ENCODE results near the gene FHAD1.

Gene FHAD1

GRCh38 chr1:15218287-15219279, 28.4 kb upstream of the FHAD1 start:
- DNase-seq = peak; percentile 83

- DNase-seq = no peak
Observed at GRCh38 chr1:15219280-15220023, 27.6 kb upstream of the FHAD1 start.

GRCh38 chr1:15220024-15220392, 27.0 kb upstream of the FHAD1 start:
- DNase-seq = no peak

GRCh38 chr1:15220825-15221431, 26.1 kb upstream of the FHAD1 start:
- DNase-seq = no peak

- no peak for DNase-seq
Observed at GRCh38 chr1:15222653-15223303, 24.2 kb upstream of the FHAD1 start.

GRCh38 chr1:15224259-15224869, 22.7 kb upstream of the FHAD1 start:
- peak; percentile 86 for DNase-seq

GRCh38 chr1:15224974-15225373, 22.0 kb upstream of the FHAD1 start:
- DNase-seq = peak; percentile 47

- no peak for DNase-seq
Observed at GRCh38 chr1:15225461-15225860, 21.6 kb upstream of the FHAD1 start.

GRCh38 chr1:15226388-15227255, 20.4 kb upstream of the FHAD1 start:
- no peak for DNase-seq

GRCh38 chr1:15229707-15230131, 17.3 kb upstream of the FHAD1 start:
- peak; percentile 59 for DNase-seq

GRCh38 chr1:15231714-15232201, 15.3 kb upstream of the FHAD1 start:
- DNase-seq = peak; percentile 94

- DNase-seq = no peak
Observed at GRCh38 chr1:15233689-15234088, 13.3 kb upstream of the FHAD1 start.

- DNase-seq = no peak
Observed at GRCh38 chr1:15236321-15236721, 10.7 kb upstream of the FHAD1 start.

GRCh38 chr1:15236746-15237145, 10.3 kb upstream of the FHAD1 start:
- DNase-seq = peak; percentile 69

GRCh38 chr1:15238789-15239188, 8.2 kb upstream of the FHAD1 start:
- DNase-seq = no peak

- DNase-seq = no peak
Observed at GRCh38 chr1:15242766-15243165, 4.3 kb upstream of the FHAD1 start.

- DNase-seq = no peak
Observed at GRCh38 chr1:15243275-15244043, 3.6 kb upstream of the FHAD1 start.

- DNase-seq = no peak
Observed at GRCh38 chr1:15244813-15245212, 2.2 kb upstream of the FHAD1 start.

GRCh38 chr1:15245593-15246360, 1.2 kb upstream of the FHAD1 start:
- peak; percentile 54 for DNase-seq

GRCh38 chr1:15248216-15248615, 1.2 kb downstream of the FHAD1 start:
- DNase-seq = no peak

Measured in suppressor macrophage treated with lipopolysaccharide for 4 hours (primary cell).